ENCODE measurements around the gene HLA-DMA. TPM values are rescaled to one million over a fixed set of nuclear protein-coding genes. Genes with fewer than 3 reads are reported as not detected.

Gene HLA-DMA
- total RNA-seq, 1 experiment from 2014 or later, result 451 TPM

DNA sequence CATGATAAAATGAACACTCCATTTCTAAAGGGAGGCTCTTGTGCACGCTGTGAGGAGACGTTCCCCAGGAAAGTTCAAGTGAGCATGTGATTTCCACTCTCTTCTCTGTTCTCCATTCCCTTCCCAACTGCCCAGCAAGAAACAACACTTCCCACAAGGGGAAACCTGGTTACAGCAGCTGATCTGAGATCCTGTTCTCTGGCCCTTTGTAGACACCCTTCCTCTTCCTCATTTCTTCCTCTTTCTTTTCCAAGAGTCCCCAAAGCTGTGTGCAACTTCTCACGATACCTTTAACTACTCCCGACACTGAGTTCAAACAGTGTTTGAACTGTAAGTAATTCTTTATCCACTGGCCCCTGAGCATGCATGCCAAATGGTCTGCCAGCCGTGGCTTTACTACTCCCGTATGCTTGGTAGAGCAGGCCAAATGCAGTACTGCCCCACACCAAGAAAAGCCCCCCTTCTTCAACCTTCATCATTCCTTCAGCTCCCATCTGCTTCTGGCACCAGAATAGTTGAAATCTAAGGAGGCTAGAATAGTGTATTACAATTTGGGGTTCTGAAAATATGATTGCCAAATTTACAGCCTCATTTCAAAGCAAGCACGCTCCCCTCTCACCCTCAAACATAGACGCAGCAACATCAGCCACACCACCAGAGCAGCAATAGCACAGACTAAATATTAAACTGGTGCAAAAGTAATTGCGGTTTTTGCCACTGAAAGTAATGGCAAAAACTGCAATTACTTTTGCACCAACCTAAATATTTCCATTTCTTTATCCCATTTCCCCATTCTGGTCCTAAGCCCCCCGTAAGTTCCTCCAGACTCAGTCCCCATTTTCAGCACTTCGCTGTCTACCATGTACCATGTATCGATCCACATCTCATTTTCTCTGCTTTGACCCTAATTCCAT lies 16.4 kb downstream of the HLA-DMA start:
- Histone ChIP-seq H3K9ac (ENCODE audit: low read length) (no peak overlapping the region), H3K4me2 (ENCODE audit: low read depth, low read length, poor library complexity, severe bottlenecking) (no peak overlapping the region), H3K79me2 (ENCODE audit: low read length) (peaks cover 17% of the 10 kb centered on the region), H3K4me3 (ENCODE audit: low read length) (no peak overlapping the region), H3K36me3 (ENCODE audit: insufficient read depth, low read length) (peaks cover 14% of the 10 kb centered on the region), H3K9me2 (replicated peaks; ENCODE audit: insufficient read depth, low read length) (no peaks in the 10 kb centered on the region), H3K27ac (ENCODE audit: low read length) (no peak overlapping the region), H3K9me3 (ENCODE audit: low read length) (no peaks in the 10 kb centered on the region), H4K20me1 (ENCODE audit: insufficient read depth, low read depth, low read length) (no peaks in the 10 kb centered on the region), H2AFZ (ENCODE audit: low read length) (no peak overlapping the region), H3K27me3 (ENCODE audit: low read length) (no peaks in the 10 kb centered on the region), H3K4me1 (ENCODE audit: low read length) (peaks cover 25% of the 10 kb centered on the region)
- no peak for DNase-seq

DNA sequence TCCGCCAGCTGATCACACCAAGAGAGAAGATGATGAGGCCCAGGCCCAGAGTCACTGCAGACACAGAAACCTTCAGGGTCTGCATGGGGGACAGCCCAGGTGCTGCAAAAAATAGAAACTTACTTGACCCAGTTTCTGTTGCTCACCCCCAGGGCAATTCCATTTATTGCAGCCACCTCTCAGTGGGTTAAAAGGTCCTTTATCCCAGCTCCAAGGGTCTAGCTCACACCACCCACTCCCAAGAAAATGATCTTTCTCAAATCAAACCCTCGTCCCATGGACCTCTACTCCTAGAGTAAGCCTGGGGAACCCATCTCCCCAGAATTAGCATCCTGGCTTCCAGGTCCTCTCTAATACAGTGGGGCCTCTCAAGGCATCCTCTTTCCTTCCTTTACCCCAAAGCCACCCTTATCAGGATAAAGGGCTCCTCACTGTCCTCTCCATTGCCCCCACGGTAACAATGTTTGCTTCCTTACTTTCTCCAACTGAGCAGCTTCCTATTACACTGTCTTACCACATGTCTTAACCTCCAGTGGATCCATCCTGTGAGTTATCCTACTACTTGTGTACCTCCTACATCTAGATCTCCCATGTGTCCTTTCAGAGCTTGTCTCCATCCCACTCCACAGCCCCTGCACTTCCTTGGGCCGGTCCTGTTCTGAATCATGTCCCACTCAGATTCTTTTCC lies 17.2 kb downstream of the HLA-DMA start:
- H3K27me3 ChIP-seq (ENCODE audit: low read length), result no peaks in the 10 kb centered on the region
- no peaks in the 10 kb centered on the region for H3K9me3 ChIP-seq (ENCODE audit: low read length)
- peaks cover 19% of the 10 kb centered on the region for H3K4me1 ChIP-seq (ENCODE audit: low read length)
- H4K20me1 ChIP-seq (ENCODE audit: insufficient read depth, low read depth, low read length), result no peaks in the 10 kb centered on the region
- no peak for DNase-seq
- no peak overlapping the region for H3K4me3 ChIP-seq (ENCODE audit: low read length)
- no peak overlapping the region for H3K9ac ChIP-seq (ENCODE audit: low read length)
- H3K9me2 ChIP-seq (replicated peaks; ENCODE audit: insufficient read depth, low read length), result no peaks in the 10 kb centered on the region
- H3K27ac ChIP-seq (ENCODE audit: low read length), result no peak overlapping the region
- H3K4me2 ChIP-seq (ENCODE audit: low read depth, low read length, poor library complexity, severe bottlenecking), result no peak overlapping the region
- no peak overlapping the region for H2AFZ ChIP-seq (ENCODE audit: low read length)
- H3K36me3 ChIP-seq (ENCODE audit: insufficient read depth, low read length), result peaks cover 14% of the 10 kb centered on the region
- H3K79me2 ChIP-seq (ENCODE audit: low read length), result peaks cover 15% of the 10 kb centered on the region

DNA sequence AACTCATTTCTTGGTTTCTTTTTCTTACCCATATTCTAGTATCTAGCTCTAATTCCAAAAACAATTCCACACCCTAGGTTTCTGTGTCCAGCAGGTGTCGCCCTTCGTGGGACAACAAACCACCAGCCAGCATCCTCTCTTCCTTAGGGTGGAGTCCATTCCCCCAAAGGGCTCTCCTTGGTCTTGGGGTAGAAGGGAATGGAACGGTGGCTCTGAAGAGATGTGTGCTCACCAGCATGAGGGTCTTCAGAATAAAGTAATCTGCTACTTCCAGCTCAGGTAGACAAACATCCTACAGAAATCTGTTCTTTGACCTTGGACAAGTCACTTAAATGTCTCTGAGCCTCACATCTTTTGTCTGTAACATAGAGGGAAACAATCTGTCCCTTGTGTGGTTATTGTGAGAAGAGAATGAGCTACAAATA lies 19.2 kb downstream of the HLA-DMA start:
- Histone ChIP-seq H2AFZ (ENCODE audit: low read length) (no peak overlapping the region), H3K9ac (ENCODE audit: low read length) (no peak overlapping the region), H3K27me3 (ENCODE audit: low read length) (no peaks in the 10 kb centered on the region), H3K9me3 (ENCODE audit: low read length) (no peaks in the 10 kb centered on the region), H4K20me1 (ENCODE audit: insufficient read depth, low read depth, low read length) (no peaks in the 10 kb centered on the region), H3K4me1 (ENCODE audit: low read length) (peaks cover 3% of the 10 kb centered on the region), H3K27ac (ENCODE audit: low read length) (no peak overlapping the region), H3K79me2 (ENCODE audit: low read length) (no peaks in the 10 kb centered on the region), H3K36me3 (ENCODE audit: insufficient read depth, low read length) (peaks cover 13% of the 10 kb centered on the region), H3K9me2 (replicated peaks; ENCODE audit: insufficient read depth, low read length) (no peaks in the 10 kb centered on the region), H3K4me3 (ENCODE audit: low read length) (no peak overlapping the region), H3K4me2 (ENCODE audit: low read depth, low read length, poor library complexity, severe bottlenecking) (no peak overlapping the region)
- DNase-seq, result peak; percentile 89

DNA sequence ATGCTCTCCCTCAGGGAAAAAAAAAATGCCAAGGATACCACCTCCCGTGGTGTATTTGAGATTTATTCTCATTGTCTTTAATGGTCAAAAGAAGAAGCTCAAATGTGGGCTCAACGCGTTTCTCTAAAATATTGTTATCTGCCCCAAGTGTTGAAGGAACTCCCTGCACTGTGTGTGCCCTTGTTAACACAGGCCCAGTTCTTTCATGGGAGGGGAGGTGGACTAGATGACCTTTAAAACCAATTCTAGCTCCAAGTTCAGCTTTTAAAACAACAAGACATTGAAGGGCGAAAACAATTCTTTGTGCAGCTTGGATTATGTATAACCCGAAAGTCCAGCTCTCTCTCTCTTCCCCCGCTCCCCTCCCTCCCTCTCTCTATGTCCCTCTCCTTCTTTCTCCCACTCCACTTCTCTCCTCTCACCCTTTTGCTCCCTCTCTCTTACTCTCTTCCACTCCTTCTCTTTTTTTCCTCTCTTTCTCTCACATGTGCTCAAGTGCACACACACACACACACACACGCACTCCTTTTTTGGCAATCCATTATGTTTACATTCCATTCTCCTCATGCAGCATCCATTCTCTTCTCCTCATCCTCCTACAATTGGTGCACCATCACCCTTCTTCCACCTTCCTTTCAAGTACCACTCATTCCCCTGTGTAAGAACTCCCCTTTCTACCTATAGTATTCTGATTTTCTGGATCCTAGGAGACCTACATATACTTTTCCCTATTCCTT lies 20.6 kb downstream of the HLA-DMA start:
- no peaks in the 10 kb centered on the region for H3K79me2 ChIP-seq (ENCODE audit: low read length)
- no peaks in the 10 kb centered on the region for H3K9me2 ChIP-seq (replicated peaks; ENCODE audit: insufficient read depth, low read length)
- H3K9ac ChIP-seq (ENCODE audit: low read length), result no peak overlapping the region
- H3K4me3 ChIP-seq (ENCODE audit: low read length), result no peak overlapping the region
- H3K4me2 ChIP-seq (ENCODE audit: low read depth, low read length, poor library complexity, severe bottlenecking), result no peak overlapping the region
- no peaks in the 10 kb centered on the region for H3K27me3 ChIP-seq (ENCODE audit: low read length)
- no peaks in the 10 kb centered on the region for H3K36me3 ChIP-seq (ENCODE audit: insufficient read depth, low read length)
- H4K20me1 ChIP-seq (ENCODE audit: insufficient read depth, low read depth, low read length), result no peaks in the 10 kb centered on the region
- H2AFZ ChIP-seq (ENCODE audit: low read length), result no peak overlapping the region
- H3K9me3 ChIP-seq (ENCODE audit: low read length), result no peaks in the 10 kb centered on the region
- no peak overlapping the region for H3K27ac ChIP-seq (ENCODE audit: low read length)
- H3K4me1 ChIP-seq (ENCODE audit: low read length), result no peaks in the 10 kb centered on the region
- DNase-seq, result no peak

DNA sequence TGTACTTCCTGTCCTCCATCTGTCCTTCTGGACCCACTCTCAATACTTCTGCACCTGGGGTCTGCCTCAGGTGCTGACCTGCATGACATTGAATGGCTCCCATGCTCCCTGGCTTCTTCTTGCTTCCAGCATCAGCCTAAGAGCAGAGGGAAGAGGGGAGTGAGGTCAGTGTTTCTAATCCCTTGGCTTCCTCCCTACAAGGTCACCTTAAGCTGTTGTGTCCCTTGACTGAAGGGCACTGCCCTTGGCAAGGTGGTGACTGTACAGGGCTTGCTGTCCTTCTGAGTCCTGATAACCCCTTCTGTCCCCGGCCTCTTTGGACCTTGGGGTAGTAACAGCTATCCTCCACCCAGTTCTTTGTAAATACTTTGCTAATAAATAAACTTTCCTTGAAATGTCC lies 21.7 kb downstream of the HLA-DMA start:
- no peaks in the 10 kb centered on the region for H3K4me1 ChIP-seq (ENCODE audit: low read length)
- no peak for DNase-seq

DNA sequence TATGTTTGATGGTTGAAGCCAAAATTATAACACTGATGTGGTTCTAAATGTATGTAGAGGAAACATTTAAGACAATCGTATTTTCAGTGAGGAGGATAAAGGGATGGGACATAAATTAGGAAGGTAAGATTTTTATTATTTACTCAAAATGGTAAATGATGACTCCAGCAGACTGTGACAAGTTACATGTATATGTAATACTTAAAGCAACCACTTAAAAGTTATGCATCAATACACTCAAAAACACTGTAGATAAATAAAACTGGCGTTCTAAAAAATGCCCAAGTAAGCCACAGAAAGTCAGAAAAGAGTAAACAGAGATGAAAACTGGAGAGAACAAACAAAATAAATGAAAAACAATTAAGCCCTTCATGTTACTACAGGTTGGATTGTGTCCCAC lies 30.8 kb downstream of the HLA-DMA start:
- Histone ChIP-seq H3K4me3 (ENCODE audit: low read length) (no peak overlapping the region), H3K9me3 (ENCODE audit: low read length) (no peaks in the 10 kb centered on the region), H4K20me1 (ENCODE audit: insufficient read depth, low read depth, low read length) (no peaks in the 10 kb centered on the region), H3K9me2 (replicated peaks; ENCODE audit: insufficient read depth, low read length) (no peaks in the 10 kb centered on the region), H3K27me3 (ENCODE audit: low read length) (no peaks in the 10 kb centered on the region), H3K36me3 (ENCODE audit: insufficient read depth, low read length) (no peaks in the 10 kb centered on the region), H2AFZ (ENCODE audit: low read length) (no peak overlapping the region), H3K9ac (ENCODE audit: low read length) (no peak overlapping the region), H3K4me2 (ENCODE audit: low read depth, low read length, poor library complexity, severe bottlenecking) (no peak overlapping the region), H3K27ac (ENCODE audit: low read length) (no peak overlapping the region), H3K79me2 (ENCODE audit: low read length) (no peaks in the 10 kb centered on the region), H3K4me1 (ENCODE audit: low read length) (no peaks in the 10 kb centered on the region; the same call in 1 of the 2 replicates)
- DNase-seq, result no peak

More for the DNA sequence above, 21.7 kb downstream of the HLA-DMA start:
- H3K27ac ChIP-seq (ENCODE audit: low read length), result no peak overlapping the region
- no peaks in the 10 kb centered on the region for H4K20me1 ChIP-seq (ENCODE audit: insufficient read depth, low read depth, low read length)
- H3K4me3 ChIP-seq (ENCODE audit: low read length), result no peak overlapping the region
- no peak overlapping the region for H2AFZ ChIP-seq (ENCODE audit: low read length)
- no peak overlapping the region for H3K9ac ChIP-seq (ENCODE audit: low read length)
- no peaks in the 10 kb centered on the region for H3K9me3 ChIP-seq (ENCODE audit: low read length)
- H3K9me2 ChIP-seq (replicated peaks; ENCODE audit: insufficient read depth, low read length), result no peaks in the 10 kb centered on the region
- no peak overlapping the region for H3K4me2 ChIP-seq (ENCODE audit: low read depth, low read length, poor library complexity, severe bottlenecking)
- H3K79me2 ChIP-seq (ENCODE audit: low read length), result no peaks in the 10 kb centered on the region
- no peaks in the 10 kb centered on the region for H3K36me3 ChIP-seq (ENCODE audit: insufficient read depth, low read length)
- no peaks in the 10 kb centered on the region for H3K27me3 ChIP-seq (ENCODE audit: low read length)

DNA sequence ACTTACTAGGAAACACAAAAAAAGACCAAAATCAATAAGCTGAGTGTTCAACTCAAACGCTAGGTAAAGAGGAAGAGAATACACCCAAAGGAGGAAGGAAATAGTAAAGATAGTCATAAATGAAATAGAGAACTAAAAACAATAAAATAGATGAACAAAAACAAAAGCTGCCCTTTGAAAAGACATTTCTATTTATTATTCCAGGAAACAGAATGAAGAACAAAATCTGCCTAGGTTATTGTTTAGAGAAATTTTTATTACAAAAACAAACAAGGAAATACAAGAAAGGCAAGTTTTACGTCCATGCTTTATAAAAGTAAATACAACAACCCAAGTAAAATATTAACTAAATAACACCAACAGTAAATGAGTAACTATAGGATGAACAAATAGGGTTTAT lies 32.2 kb downstream of the HLA-DMA start:
- Histone ChIP-seq H2AFZ (ENCODE audit: low read length) (no peak overlapping the region), H4K20me1 (ENCODE audit: insufficient read depth, low read depth, low read length) (no peaks in the 10 kb centered on the region), H3K4me1 (ENCODE audit: low read length) (no peaks in the 10 kb centered on the region; the same call in 1 of the 2 replicates), H3K27me3 (ENCODE audit: low read length) (no peaks in the 10 kb centered on the region), H3K79me2 (ENCODE audit: low read length) (no peaks in the 10 kb centered on the region), H3K9ac (ENCODE audit: low read length) (no peak overlapping the region), H3K9me3 (ENCODE audit: low read length) (no peaks in the 10 kb centered on the region), H3K4me2 (ENCODE audit: low read depth, low read length, poor library complexity, severe bottlenecking) (no peak overlapping the region), H3K27ac (ENCODE audit: low read length) (no peak overlapping the region), H3K36me3 (ENCODE audit: insufficient read depth, low read length) (no peaks in the 10 kb centered on the region), H3K4me3 (ENCODE audit: low read length) (no peak overlapping the region), H3K9me2 (replicated peaks; ENCODE audit: insufficient read depth, low read length) (no peaks in the 10 kb centered on the region)
- DNase-seq, result no peak

DNA sequence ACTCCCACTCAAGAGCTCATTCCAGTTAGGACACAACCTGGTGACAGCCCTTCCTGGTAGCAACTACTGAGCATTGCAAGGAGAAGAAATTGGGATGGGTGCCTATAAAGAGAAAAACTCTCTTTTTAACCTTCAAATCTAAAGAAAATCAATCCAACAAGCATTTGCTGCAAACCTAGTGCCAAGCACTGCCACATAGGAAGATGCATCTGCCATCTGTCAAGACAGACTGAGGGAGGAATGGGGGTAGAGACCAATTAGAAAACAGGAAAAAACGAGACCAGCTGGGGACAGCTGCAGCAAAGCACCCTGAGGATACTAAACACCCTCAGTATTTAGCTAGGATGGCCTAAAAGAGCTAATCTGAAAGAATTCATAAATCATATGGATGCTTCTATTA lies 39.9 kb downstream of the HLA-DMA start:
- Histone ChIP-seq H3K9ac (ENCODE audit: low read length) (no peak overlapping the region), H4K20me1 (ENCODE audit: insufficient read depth, low read depth, low read length) (no peaks in the 10 kb centered on the region), H3K27ac (ENCODE audit: low read length) (no peak overlapping the region), H3K9me3 (ENCODE audit: low read length) (no peaks in the 10 kb centered on the region), H3K27me3 (ENCODE audit: low read length) (no peaks in the 10 kb centered on the region), H3K4me2 (ENCODE audit: low read depth, low read length, poor library complexity, severe bottlenecking) (no peak overlapping the region), H3K4me3 (ENCODE audit: low read length) (no peak overlapping the region), H2AFZ (ENCODE audit: low read length) (no peak overlapping the region), H3K9me2 (replicated peaks; ENCODE audit: insufficient read depth, low read length) (no peaks in the 10 kb centered on the region), H3K36me3 (ENCODE audit: insufficient read depth, low read length) (no peaks in the 10 kb centered on the region), H3K79me2 (ENCODE audit: low read length) (no peaks in the 10 kb centered on the region), H3K4me1 (ENCODE audit: low read length) (no peaks in the 10 kb centered on the region)
- no peak for DNase-seq

All from Karpas-422 (cell line).